Stomach (tissue), 4 donors: ENCODE data around the gene MYOZ2.

Experiments used
- CTCF ChIP-seq, 7 experiments: fragments of 450-650 bp in 4 of 7; fragments of 200-600 bp in 3 of 7; sonication (generic) in 3 of 7; IDR thresholded peaks; one replicate each; pipeline ENCODE4 v1.5.1; 2016 to 2019; ENCODE audit warnings: antibody characterized with exemption in 7 of 7, control low read depth in 2 of 7, mild to moderate bottlenecking in 1 of 7
- EP300 ChIP-seq: sonication (generic); formaldehyde crosslinking; IDR thresholded peaks from one replicate; pipeline ENCODE4 v1.6.1; 2017; ENCODE audit warnings: antibody characterized with exemption
- POLR2A ChIP-seq, 4 donors: fragments of 450-650 bp; IDR thresholded peaks; one replicate each; pipeline ENCODE4 v1.6.1; 2016; ENCODE audit warnings: antibody characterized with exemption in 4 of 4, control low read depth in 2 of 4, mild to moderate bottlenecking in 1 of 4, moderate library complexity in 1 of 4

GRCh38 chr4:119152741-119153140 is 17.1 kb downstream of the MYOZ2 start:
- no peak for TF ChIP-seq EP300
- TF ChIP-seq CTCF (IDR thresholded peaks at IDR 0.05) = no peak
- TF ChIP-seq POLR2A (IDR thresholded peaks at IDR 0.05) = no peak
